ENCODE measurements around the gene RANBP1. TPM values are rescaled to one million over a fixed set of nuclear protein-coding genes. Genes with fewer than 3 reads are reported as not detected.

Gene RANBP1
- total and polyA plus RNA-seq, 9 of the 15 experiments (the other 6 are each of a cell fraction or from before 2014, with no cell fraction given): 162 to 2,891 (median 1,289) TPM

DNA sequence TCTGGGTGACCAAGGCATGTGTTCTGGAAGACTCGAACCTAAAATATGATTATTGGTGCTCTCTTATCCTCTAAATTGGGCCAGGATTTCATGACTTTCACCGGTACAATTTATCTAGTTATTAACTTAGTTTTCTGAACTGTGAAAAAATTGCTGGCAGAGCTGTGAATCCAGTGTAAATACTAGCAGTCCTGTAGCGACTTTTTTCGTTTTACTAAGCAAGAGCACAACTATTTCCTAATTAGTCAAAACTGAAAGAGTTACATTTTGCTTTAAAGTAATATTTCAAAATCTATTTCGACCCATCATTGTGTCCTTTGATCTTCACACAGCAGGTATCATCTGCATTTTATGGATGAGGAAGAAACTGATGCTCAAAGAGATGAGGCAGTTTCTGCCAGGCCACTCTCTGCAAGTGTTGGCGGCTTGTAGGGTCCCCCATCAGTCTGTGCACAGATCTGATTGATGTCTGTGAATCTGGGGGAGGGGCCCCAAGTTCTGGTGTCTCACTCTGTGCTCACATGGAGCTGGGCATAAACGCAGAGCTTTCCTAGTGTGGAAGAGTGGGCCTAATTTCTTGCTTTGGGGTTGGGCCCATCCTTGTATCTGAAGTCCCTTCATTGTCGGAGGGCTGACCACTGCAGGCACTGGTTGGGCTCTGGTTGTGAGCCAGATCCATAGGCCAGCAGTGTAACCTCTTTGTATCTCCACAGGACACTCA is 2.6 kb downstream of the RANBP1 start (continued):
- TF ChIP-seq, protein P1, sequence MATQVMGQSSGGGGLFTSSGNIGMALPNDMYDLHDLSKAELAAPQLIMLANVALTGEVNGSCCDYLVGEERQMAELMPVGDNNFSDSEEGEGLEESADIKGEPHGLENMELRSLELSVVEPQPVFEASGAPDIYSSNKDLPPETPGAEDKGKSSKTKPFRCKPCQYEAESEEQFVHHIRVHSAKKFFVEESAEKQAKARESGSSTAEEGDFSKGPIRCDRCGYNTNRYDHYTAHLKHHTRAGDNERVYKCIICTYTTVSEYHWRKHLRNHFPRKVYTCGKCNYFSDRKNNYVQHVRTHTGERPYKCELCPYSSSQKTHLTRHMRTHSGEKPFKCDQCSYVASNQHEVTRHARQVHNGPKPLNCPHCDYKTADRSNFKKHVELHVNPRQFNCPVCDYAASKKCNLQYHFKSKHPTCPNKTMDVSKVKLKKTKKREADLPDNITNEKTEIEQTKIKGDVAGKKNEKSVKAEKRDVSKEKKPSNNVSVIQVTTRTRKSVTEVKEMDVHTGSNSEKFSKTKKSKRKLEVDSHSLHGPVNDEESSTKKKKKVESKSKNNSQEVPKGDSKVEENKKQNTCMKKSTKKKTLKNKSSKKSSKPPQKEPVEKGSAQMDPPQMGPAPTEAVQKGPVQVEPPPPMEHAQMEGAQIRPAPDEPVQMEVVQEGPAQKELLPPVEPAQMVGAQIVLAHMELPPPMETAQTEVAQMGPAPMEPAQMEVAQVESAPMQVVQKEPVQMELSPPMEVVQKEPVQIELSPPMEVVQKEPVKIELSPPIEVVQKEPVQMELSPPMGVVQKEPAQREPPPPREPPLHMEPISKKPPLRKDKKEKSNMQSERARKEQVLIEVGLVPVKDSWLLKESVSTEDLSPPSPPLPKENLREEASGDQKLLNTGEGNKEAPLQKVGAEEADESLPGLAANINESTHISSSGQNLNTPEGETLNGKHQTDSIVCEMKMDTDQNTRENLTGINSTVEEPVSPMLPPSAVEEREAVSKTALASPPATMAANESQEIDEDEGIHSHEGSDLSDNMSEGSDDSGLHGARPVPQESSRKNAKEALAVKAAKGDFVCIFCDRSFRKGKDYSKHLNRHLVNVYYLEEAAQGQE (IDR thresholded peaks at IDR 0.05; ENCODE audit: borderline replicate concordance): no peak
- TF ChIP-seq, protein P1 (CRISPR knock-in tag; IDR thresholded peaks at IDR 0.05; ENCODE audit: low read depth): 0 out of 2 replicates have a peak, but pooled peaks have one; percentile 42
- TF ChIP-seq IRF2 (CRISPR knock-in tag; IDR thresholded peaks at IDR 0.05) (no peak), HDAC2 (IDR thresholded peaks at IDR 0.05) (no peak), PHF20 (IDR thresholded peaks at IDR 0.05; ENCODE audit: partially characterized antibody) (no peak), POLR2AphosphoS2 (IDR thresholded peaks at IDR 0.05; ENCODE audit: low read length) (peak; percentile 58; the same call in 1 of the 2 replicates), CXXC5 (CRISPR knock-in tag; IDR thresholded peaks at IDR 0.05) (no peak), NFIX (CRISPR knock-in tag; IDR thresholded peaks at IDR 0.05; ENCODE audit: low read depth) (no peak), CCAR2 (IDR thresholded peaks at IDR 0.05; ENCODE audit: low read depth, low read length) (no peak), ZNF41 (CRISPR knock-in tag; conservative IDR thresholded peaks at IDR 0.05) (peak; percentile 64; the same call in 1 of the 2 replicates), NR2F6 (CRISPR knock-in tag; IDR thresholded peaks at IDR 0.05) (no peak), PPARD (CRISPR knock-in tag; IDR thresholded peaks at IDR 0.05) (0 out of 2 replicates have a peak, but pooled peaks have one; percentile 26), ZNF57 (CRISPR knock-in tag; IDR thresholded peaks at IDR 0.05) (peak; percentile 75; the same call in 1 of the 2 replicates)

Data from K562 (cell line).